ENCODE results near the gene B9D1. TPM values are rescaled to one million over a fixed set of nuclear protein-coding genes. Genes with fewer than 3 reads are reported as not detected.

Gene B9D1
- total RNA-seq, 1 experiment from 2014 or later = 20.0 TPM

DNA sequence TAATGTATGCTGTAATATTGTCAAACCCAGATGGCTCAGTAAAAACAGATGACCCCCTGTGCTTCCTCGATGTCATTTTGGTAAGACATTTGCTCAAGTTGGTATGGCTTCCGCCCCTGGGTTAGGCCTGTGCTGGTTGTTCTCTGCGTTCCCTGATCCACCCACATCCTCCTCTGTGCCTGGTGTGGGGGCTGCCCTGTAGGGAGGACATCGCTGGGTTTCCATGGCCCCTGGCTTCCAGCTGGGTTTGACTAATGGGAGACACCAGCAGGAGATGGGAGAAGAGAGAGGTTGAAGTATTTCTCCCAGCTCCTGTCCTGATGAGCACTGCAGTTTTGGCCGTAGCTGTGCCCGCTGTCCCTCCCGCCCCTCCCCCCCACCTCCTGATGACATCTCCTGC lies 28.9 kb upstream of the B9D1 start:
- ChIA-PET POLR2A (no interaction called here), RAD21 (ENCODE audit: low non-redundant PET in 1 of 2, low total read pairs in 2 of 2, uncharacterized antibody in 2 of 2, unreplicated experiment in 2 of 2) (no interaction called here)
- intact Hi-C loops (cut with micrococcal nuclease) = no loop called here

More for the DNA sequence above, 28.9 kb upstream of the B9D1 start:
- H3K4me3 ChIP-seq (replicated peaks in 1 of 2; ENCODE audit: low read depth in 1 of 2, low read length in 2 of 2) = no peak overlapping the region
- DNase-seq (ENCODE audit: low read depth, low spot score) (no peak), ATAC-seq (no peak)
- no peaks in the 10 kb centered on the region for H3K9me3 ChIP-seq (ENCODE audit: control insufficient read depth in 1 of 2, insufficient read depth in 1 of 2, low read depth in 1 of 2, low read length in 2 of 2)
- H3K9ac ChIP-seq (ENCODE audit: low read length) = no peak overlapping the region
- no peaks in the 10 kb centered on the region for H3K9me2 ChIP-seq (ENCODE audit: insufficient read depth)
- no peaks in the 10 kb centered on the region for H3K36me3 ChIP-seq (ENCODE audit: control insufficient read depth in 1 of 2, insufficient read depth in 2 of 2, low read length in 2 of 2)
- H3K4me2 ChIP-seq (ENCODE audit: low read length) = no peak overlapping the region
- no peaks in the 10 kb centered on the region for H3K79me2 ChIP-seq (ENCODE audit: insufficient read depth, low read length)
- no peak overlapping the region for H2AFZ ChIP-seq (ENCODE audit: low read depth, low read length, poor library complexity, severe bottlenecking)
- peaks cover 0 to 14% of the 10 kb centered on the region in 2 experiments; a peak in 2 of 4 replicates for H3K4me1 ChIP-seq (ENCODE audit: control insufficient read depth in 1 of 2, insufficient read depth in 2 of 2, low read length in 2 of 2)
- TF ChIP-seq TCF7L2 (IDR thresholded peaks at IDR 0.05; ENCODE audit: borderline replicate concordance, extremely low read depth, insufficient read depth, insufficient read length) = no peak
- TF ChIP-seq, protein P1, sequence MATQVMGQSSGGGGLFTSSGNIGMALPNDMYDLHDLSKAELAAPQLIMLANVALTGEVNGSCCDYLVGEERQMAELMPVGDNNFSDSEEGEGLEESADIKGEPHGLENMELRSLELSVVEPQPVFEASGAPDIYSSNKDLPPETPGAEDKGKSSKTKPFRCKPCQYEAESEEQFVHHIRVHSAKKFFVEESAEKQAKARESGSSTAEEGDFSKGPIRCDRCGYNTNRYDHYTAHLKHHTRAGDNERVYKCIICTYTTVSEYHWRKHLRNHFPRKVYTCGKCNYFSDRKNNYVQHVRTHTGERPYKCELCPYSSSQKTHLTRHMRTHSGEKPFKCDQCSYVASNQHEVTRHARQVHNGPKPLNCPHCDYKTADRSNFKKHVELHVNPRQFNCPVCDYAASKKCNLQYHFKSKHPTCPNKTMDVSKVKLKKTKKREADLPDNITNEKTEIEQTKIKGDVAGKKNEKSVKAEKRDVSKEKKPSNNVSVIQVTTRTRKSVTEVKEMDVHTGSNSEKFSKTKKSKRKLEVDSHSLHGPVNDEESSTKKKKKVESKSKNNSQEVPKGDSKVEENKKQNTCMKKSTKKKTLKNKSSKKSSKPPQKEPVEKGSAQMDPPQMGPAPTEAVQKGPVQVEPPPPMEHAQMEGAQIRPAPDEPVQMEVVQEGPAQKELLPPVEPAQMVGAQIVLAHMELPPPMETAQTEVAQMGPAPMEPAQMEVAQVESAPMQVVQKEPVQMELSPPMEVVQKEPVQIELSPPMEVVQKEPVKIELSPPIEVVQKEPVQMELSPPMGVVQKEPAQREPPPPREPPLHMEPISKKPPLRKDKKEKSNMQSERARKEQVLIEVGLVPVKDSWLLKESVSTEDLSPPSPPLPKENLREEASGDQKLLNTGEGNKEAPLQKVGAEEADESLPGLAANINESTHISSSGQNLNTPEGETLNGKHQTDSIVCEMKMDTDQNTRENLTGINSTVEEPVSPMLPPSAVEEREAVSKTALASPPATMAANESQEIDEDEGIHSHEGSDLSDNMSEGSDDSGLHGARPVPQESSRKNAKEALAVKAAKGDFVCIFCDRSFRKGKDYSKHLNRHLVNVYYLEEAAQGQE (IDR thresholded peaks at IDR 0.05; ENCODE audit: low read depth) = no peak
- TF ChIP-seq EZH2 (IDR thresholded peaks at IDR 0.05) = no peak
- TF ChIP-seq, protein P2, sequence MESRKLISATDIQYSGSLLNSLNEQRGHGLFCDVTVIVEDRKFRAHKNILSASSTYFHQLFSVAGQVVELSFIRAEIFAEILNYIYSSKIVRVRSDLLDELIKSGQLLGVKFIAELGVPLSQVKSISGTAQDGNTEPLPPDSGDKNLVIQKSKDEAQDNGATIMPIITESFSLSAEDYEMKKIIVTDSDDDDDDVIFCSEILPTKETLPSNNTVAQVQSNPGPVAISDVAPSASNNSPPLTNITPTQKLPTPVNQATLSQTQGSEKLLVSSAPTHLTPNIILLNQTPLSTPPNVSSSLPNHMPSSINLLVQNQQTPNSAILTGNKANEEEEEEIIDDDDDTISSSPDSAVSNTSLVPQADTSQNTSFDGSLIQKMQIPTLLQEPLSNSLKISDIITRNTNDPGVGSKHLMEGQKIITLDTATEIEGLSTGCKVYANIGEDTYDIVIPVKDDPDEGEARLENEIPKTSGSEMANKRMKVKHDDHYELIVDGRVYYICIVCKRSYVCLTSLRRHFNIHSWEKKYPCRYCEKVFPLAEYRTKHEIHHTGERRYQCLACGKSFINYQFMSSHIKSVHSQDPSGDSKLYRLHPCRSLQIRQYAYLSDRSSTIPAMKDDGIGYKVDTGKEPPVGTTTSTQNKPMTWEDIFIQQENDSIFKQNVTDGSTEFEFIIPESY (IDR thresholded peaks at IDR 0.05; ENCODE audit: extremely low read depth, insufficient replicate concordance, low read length) = no peak
- TF ChIP-seq JUND (IDR thresholded peaks at IDR 0.05) = no peak
- TF ChIP-seq ZFX (IDR thresholded peaks at IDR 0.05) = no peak
- no peak for TF ChIP-seq POLR2AphosphoS5 (IDR thresholded peaks at IDR 0.05; ENCODE audit: low read depth, low read length)
- no peak for TF ChIP-seq SP1 (IDR thresholded peaks at IDR 0.05; ENCODE audit: low read depth)
- TF ChIP-seq, protein P3, sequence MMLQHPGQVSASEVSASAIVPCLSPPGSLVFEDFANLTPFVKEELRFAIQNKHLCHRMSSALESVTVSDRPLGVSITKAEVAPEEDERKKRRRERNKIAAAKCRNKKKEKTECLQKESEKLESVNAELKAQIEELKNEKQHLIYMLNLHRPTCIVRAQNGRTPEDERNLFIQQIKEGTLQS (IDR thresholded peaks at IDR 0.05) = no peak
- no peaks in the 10 kb centered on the region for H3K27me3 ChIP-seq (ENCODE audit: insufficient read depth, low read length)
- H4K20me1 ChIP-seq (ENCODE audit: insufficient read depth) = no peaks in the 10 kb centered on the region
- CTCF ChIA-PET = no interaction called here
- BruUV-seq (replicated peaks) = no TSS peak
- no peak overlapping the region for H3K27ac ChIP-seq (ENCODE audit: low read depth, low read length)

Data from HCT116 (cell line).